Measurements from ENCODE around the gene RNF220. TPM values are rescaled to one million over a fixed set of nuclear protein-coding genes. Genes with fewer than 3 reads are reported as not detected.

The RNF220 gene
- total and polyA plus RNA-seq, 2 of the 13 experiments (the other 11 are each of a cell fraction or from before 2014, with no cell fraction given), result 48.2 to 72.1 TPM

DNA sequence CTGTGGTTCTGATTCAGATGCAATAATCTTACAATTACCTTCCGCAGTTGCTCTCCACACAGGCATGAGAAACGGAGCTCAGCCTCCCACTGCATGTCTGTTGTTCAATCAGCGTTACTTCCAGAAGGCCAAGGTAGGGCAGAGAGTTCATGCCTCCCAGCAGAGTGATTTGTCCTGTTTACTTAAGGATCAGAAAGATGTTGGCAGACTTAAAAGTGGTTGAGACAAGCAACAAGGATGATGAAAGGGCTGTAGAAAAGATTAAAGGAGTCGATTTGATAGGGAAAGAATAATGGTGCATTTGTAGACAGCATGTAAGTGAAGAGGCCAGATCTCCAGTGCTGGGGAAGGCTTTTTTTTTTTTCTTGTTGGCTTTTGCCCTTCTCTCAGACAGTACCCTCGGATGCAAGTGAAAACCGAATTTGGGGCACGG is 296.1 kb downstream of the RNF220 start (continued):
- no peak for TF ChIP-seq MAFK (conservative IDR thresholded peaks at IDR 0.05 in 1 of 2, IDR thresholded peaks at IDR 0.05 in 1 of 2; ENCODE audit: low read length in 2 of 2)
- TF ChIP-seq KMT2B (CRISPR knock-in tag; IDR thresholded peaks at IDR 0.05), result no peak
- TF ChIP-seq ZNF10 (CRISPR knock-in tag; IDR thresholded peaks at IDR 0.05; ENCODE audit: borderline replicate concordance, low read depth), result no peak
- TF ChIP-seq, protein P1, sequence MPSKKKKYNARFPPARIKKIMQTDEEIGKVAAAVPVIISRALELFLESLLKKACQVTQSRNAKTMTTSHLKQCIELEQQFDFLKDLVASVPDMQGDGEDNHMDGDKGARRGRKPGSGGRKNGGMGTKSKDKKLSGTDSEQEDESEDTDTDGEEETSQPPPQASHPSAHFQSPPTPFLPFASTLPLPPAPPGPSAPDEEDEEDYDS (CRISPR knock-in tag; IDR thresholded peaks at IDR 0.05), result 0 out of 2 replicates have a peak, but pooled peaks have one; percentile 13
- TF ChIP-seq GPN1 (CRISPR knock-in tag; IDR thresholded peaks at IDR 0.05; ENCODE audit: borderline replicate concordance), result no peak
- no peak for TF ChIP-seq ZNF34 (CRISPR knock-in tag; IDR thresholded peaks at IDR 0.05; ENCODE audit: borderline replicate concordance)
- no peak for TF ChIP-seq GMEB1 (CRISPR knock-in tag; IDR thresholded peaks at IDR 0.05; ENCODE audit: borderline replicate concordance)
- no peak for TF ChIP-seq ZBTB3 (CRISPR knock-in tag; IDR thresholded peaks at IDR 0.05; ENCODE audit: borderline replicate concordance, low read depth)
- no peak for TF ChIP-seq NFYC (CRISPR knock-in tag; IDR thresholded peaks at IDR 0.05)
- TF ChIP-seq PCBP2 (optimal IDR thresholded peaks at IDR 0.05; ENCODE audit: low read depth, low read length, poor library complexity, severe bottlenecking), result no peak
- no peak for TF ChIP-seq SP5 (CRISPR knock-in tag; IDR thresholded peaks at IDR 0.05; ENCODE audit: borderline replicate concordance, low read depth)
- TF ChIP-seq ZFP41 (CRISPR knock-in tag; IDR thresholded peaks at IDR 0.05; ENCODE audit: borderline replicate concordance), result no peak
- TF ChIP-seq TFDP2 (CRISPR knock-in tag; IDR thresholded peaks at IDR 0.05), result no peak
- TF ChIP-seq SAFB2 (CRISPR knock-in tag; IDR thresholded peaks at IDR 0.05; ENCODE audit: borderline replicate concordance, low read depth), result no peak
- TF ChIP-seq, protein P2, sequence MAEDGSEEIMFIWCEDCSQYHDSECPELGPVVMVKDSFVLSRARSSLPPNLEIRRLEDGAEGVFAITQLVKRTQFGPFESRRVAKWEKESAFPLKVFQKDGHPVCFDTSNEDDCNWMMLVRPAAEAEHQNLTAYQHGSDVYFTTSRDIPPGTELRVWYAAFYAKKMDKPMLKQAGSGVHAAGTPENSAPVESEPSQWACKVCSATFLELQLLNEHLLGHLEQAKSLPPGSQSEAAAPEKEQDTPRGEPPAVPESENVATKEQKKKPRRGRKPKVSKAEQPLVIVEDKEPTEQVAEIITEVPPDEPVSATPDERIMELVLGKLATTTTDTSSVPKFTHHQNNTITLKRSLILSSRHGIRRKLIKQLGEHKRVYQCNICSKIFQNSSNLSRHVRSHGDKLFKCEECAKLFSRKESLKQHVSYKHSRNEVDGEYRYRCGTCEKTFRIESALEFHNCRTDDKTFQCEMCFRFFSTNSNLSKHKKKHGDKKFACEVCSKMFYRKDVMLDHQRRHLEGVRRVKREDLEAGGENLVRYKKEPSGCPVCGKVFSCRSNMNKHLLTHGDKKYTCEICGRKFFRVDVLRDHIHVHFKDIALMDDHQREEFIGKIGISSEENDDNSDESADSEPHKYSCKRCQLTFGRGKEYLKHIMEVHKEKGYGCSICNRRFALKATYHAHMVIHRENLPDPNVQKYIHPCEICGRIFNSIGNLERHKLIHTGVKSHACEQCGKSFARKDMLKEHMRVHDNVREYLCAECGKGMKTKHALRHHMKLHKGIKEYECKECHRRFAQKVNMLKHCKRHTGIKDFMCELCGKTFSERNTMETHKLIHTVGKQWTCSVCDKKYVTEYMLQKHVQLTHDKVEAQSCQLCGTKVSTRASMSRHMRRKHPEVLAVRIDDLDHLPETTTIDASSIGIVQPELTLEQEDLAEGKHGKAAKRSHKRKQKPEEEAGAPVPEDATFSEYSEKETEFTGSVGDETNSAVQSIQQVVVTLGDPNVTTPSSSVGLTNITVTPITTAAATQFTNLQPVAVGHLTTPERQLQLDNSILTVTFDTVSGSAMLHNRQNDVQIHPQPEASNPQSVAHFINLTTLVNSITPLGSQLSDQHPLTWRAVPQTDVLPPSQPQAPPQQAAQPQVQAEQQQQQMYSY (CRISPR knock-in tag; IDR thresholded peaks at IDR 0.05), result no peak
- TF ChIP-seq TOE1 (CRISPR knock-in tag; IDR thresholded peaks at IDR 0.05), result no peak
- TF ChIP-seq, protein P3, sequence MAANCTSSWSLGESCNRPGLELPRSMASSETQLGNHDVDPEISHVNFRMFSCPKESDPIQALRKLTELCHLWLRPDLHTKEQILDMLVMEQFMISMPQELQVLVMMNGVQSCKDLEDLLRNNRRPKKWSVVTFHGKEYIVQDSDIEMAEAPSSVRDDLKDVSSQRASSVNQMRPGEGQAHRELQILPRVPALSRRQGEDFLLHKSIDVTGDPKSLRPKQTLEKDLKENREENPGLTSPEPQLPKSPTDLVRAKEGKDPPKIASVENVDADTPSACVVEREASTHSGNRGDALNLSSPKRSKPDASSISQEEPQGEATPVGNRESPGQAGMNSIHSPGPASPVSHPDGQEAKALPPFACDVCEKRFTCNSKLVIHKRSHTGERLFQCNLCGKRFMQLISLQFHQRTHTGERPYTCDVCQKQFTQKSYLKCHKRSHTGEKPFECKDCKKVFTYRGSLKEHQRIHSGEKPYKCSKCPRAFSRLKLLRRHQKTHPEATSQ (CRISPR knock-in tag; IDR thresholded peaks at IDR 0.05; ENCODE audit: borderline replicate concordance), result no peak
- no peak for TF ChIP-seq HMGA1 (CRISPR knock-in tag; conservative IDR thresholded peaks at IDR 0.05)
- TF ChIP-seq ZNF3 (CRISPR knock-in tag; IDR thresholded peaks at IDR 0.05), result peak; percentile 84
- TF ChIP-seq, protein P4, sequence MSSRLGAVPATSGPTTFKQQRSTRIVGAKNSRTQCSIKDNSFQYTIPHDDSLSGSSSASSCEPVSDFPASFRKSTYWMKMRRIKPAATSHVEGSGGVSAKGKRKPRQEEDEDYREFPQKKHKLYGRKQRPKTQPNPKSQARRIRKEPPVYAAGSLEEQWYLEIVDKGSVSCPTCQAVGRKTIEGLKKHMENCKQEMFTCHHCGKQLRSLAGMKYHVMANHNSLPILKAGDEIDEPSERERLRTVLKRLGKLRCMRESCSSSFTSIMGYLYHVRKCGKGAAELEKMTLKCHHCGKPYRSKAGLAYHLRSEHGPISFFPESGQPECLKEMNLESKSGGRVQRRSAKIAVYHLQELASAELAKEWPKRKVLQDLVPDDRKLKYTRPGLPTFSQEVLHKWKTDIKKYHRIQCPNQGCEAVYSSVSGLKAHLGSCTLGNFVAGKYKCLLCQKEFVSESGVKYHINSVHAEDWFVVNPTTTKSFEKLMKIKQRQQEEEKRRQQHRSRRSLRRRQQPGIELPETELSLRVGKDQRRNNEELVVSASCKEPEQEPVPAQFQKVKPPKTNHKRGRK (CRISPR knock-in tag; IDR thresholded peaks at IDR 0.05), result no peak
